GM12891 (cell line): ENCODE measurements around the gene IKZF2.

ENCODE experiments used
- POLR2A ChIP-seq: IDR thresholded peaks from 2 replicates; pipeline ENCODE4 v1.6.1; 2011; ENCODE audit warnings: low read depth, low read length, control low read depth
- POLR2AphosphoS5 ChIP-seq: IDR thresholded peaks from 2 replicates; pipeline ENCODE4 v1.6.1; 2011; ENCODE audit warnings: low read depth, low read length, control low read depth
- POU2F2 ChIP-seq: IDR thresholded peaks from 2 replicates; pipeline ENCODE4 v1.6.1; 2011; ENCODE audit warnings: low read depth, mild to moderate bottlenecking, control low read depth, low read length, moderate library complexity
- TAF1 ChIP-seq: IDR thresholded peaks from 2 replicates; pipeline ENCODE4 v1.6.1; 2011; ENCODE audit warnings: low read depth, low read length, control low read depth

GRCh38 chr2:213017404-213017803, 134.0 kb downstream of the IKZF2 start:
- TF ChIP-seq POLR2AphosphoS5 (no peak; the same call in 1 of the 2 replicates), POLR2A (no peak), TAF1 (no peak), POU2F2 (no peak)
